CD4-positive, alpha-beta T cell treated with Interleukin-17A for 1 hour (primary cell): ENCODE measurements around the gene PRORP.
"Not testable (repeated sequence)": the region's sequence is repeated elsewhere in the genome, so short reads cannot be mapped to it uniquely, and the experiment has no call there.

Experiments used
- DNase-seq: peaks from one replicate; pipeline ENCODE4 v3.0.0-alpha.2; 2020

Gene PRORP

GRCh38 chr14:35140718-35141581, 18.6 kb downstream of the PRORP start:
- no peak for DNase-seq

- no peak for DNase-seq
These were observed 21.7 kb downstream of the PRORP start for GRCh38 chr14:35144029-35144428.

DNA sequence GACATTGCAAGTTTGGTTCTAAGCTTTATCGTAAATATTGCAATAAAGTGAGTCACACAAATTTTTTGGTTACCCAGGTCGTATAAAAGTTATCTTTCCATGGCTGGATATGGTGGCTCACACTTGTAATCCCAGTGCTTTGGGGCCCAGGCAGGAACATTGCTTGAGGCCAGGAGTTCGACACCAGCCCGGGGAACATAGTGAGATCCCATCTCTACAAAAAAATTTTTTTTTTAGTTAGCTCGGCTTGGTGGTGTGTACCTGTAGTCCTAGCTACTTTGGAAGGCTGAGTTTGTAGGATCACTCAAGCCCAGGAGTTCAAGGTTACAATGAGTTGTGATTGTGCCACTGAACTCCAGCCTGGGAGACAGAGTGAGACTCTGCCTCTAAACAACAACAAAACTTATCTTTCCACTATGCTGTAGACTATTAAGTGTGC, 24.4 kb downstream of the PRORP start:
- DNase-seq, result no peak

GRCh38 chr14:35147186-35147585, 24.8 kb downstream of the PRORP start:
- DNase-seq, result no peak

DNA sequence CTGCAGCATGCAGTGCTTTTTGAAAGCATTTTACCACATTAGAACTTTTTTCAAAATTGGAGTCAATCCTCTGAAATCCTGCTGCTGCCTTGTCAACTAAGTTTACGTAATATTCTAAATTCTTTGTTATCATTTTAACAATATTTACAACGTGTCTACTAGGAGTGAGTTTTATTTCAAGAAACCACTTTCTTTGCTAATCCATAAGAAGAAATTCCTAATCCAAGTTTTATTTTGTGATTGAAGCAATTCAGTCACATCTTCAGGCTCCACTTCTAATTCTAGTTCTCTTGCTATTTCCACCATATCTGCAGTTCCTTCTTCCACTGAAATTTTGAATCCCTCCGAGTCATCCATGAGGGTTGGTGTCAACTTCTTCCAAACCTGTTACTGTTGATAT, 25.4 kb downstream of the PRORP start:
- DNase-seq, result no peak

DNA sequence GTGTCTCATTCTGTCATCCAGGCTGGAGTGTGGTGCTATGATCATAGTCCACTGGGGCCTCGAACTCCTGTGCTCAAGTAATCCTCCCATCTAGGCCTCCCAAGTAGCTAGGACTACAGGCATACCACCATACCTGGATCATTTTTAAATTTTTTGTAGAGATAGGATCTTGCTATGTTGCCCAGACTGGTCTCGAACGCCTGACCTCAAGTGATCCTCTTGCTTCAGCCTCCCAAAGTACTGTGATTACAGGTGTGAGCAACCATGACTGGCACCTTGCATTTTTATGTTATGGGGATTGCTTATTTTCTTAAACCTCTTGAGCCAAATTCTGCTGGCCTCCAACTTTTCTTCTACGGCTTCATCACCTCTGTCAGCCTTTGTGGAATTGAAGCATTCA, 26.9 kb downstream of the PRORP start:
- DNase-seq, result no peak

DNA sequence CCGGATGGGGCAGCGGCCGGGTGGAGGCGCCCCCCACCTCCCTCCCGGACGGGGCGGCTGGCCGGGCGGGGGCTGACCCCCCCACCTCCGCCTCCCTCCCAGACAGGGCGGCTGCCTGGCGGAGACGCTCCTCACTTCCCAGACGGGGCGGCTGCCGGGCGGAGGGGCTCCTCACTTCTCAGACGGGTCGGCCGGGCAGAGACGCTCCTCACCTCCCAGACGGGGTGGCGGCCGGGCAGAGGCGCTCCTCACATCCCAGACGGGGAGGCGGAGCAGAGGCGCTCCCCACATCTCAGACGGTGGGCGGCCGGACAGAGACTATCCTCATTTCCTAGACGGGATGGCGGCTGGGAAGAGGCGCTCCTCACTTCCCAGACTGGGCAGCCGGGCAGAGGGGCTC, 30.2 kb downstream of the PRORP start:
- DNase-seq, result not testable (repeated sequence)

- no peak for DNase-seq
These were observed 31.7 kb downstream of the PRORP start for GRCh38 chr14:35154016-35154415.

DNA sequence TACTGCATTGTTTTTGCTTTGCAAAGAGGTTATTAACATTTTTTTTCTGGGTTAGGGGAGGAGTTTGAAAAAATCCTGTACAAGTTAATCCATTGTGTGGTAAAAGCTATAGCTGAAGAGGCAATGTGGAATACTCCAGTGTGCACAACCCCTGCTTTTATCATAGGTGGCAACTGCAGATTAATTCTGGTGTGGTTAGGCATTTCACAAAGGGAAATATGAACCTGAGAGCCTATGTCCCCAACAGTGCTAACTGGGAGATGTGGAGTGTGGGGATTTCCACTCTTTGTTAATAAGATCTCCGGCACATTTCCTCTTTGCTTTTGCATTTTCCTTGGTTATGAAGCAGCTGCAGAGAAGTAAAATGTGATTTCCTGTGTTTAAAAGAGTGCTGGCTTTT, 33.6 kb downstream of the PRORP start:
- DNase-seq, result peak; percentile 41

GRCh38 chr14:35158491-35158890, 36.1 kb downstream of the PRORP start:
- no peak for DNase-seq

DNA sequence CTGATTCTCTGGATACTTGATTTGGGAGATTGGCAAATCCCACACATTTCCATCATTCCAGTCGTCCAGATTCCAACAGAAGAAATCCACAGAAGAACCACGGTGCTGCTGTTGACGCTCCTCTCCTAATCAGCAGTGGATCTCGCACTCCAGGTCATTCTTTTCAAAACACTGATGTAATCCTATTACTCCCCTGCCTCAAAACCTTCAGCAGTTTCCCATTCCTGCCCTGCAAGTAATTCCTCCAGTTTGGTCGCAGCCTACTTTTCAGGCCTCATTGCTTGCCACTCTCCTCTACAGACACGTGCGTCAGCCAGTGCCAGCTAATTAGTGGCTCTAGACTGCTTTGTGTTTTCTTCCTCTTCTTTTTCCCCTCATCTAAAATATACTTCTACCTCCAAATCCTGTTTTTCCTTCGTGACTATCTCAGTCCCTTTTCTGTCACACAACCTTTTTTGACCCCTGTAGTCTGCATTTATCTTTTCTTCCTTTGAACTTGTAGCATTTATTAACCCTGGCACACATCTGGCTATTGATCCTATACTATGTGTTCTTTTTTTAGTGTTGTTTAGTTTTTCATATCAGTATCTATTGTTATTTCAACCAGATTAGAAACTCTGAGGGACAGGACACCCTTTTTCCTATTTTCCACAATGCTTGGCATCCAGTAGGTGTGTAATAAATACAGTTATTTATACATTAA, 36.8 kb downstream of the PRORP start:
- DNase-seq, result no peak

DNA sequence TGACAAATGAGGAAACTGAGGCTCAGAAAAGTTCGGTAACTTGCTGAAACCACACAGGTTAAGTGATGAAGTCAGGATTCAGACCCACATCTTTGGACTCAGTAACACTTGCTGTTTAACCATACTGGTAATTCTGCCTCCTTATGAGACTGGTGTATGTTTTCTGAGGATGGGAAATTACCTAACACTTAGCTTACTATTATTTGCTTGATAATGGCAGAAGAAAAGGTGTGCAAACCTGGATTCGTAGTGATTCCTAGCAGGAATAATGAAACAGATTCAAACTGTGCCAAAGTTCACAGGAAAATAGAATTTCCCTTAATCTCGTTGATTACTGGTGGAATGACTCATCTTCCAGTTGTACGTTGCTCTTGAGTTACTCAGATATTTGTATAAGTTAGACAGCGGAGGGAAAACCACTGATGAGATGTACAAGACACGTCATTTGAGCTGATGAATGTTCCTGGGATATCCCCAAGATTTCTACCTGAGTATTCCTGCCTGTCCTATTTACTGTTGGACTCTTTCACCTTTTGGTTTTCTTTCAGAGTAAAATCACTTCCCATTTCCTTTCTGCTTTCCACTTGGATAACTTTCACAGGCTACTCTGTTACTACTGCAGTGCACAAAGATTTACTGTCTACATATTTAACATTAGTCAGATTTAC, 37.5 kb downstream of the PRORP start:
- no peak for DNase-seq

- peak; percentile 56 for DNase-seq
These were observed 38.9 kb downstream of the PRORP start for GRCh38 chr14:35161231-35161630.

DNA sequence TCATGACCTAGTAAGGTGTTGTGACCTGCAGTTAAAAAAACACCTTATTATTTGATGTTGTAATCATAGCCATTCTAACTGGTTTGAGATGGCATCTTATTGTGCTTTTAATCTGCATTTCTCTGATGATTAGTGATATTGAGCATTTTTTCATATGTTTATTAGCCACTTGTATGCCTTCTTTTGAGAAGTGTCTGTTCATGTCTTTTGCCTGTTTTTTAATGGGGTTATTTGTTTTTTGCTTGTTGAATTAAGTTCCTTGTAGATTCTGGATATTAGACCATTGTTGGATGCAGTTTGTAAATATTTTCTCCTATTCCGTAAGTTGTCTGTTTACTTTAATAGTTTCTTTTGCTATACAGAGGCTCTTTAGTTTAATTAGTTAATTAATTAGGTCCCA, 41.0 kb downstream of the PRORP start:
- no peak for DNase-seq

DNA sequence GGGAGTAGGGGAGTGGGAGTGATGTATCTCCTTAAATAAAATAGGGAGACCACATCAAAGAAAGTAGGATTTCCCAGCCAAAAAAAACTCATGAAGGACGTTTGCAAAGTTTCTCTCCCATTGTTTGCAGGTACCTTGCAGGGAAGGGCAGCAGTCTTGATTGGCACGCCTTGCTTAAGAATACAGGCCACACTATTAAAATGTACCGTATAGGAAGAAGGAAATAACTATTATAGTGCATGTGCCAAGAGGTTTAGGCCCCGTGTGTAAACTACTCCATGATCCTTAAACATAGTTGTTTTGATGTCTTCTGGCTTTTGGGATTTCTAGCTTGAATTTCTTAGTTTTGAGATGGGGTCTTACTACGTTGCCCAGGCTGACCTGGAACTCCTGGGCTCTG, 42.5 kb downstream of the PRORP start:
- DNase-seq, result no peak

DNA sequence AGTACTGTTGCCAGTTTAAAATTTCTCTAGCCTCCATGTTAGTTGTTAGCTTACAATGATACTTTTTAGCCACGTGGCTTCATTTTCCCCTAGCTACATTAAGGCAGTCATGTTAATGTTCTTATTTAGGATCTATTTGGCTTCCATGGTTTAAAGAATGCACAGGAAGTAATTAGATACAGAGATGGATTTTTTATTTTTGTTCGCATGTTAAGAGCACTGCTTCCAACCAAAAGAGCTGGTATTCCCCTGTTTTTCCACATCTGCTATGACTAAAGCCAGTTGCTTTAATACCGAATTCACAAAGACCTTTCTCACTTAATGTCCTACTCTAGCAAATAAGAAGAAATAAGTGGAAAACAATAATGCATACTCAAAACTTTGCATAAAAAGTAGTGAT, 45.1 kb downstream of the PRORP start:
- DNase-seq, result no peak
